Skeletal muscle cell (primary cell): Measurements from ENCODE around the gene CBLB.
"Not testable (repeated sequence)": the region's sequence is repeated elsewhere in the genome, so short reads cannot be mapped to it uniquely, and the experiment has no call there.

Experiments used
- DNase-seq: peaks from one replicate; pipeline ENCODE4 v3.0.0-alpha.2; 2010; ENCODE audit warnings: low read depth
- H3K4me3 ChIP-seq: 2 replicates; pipeline ENCODE4 v1.5.1; 2011; ENCODE audit warnings: low read depth, mild to moderate bottlenecking, control low read depth, low read length, moderate library complexity

Gene CBLB

GRCh38 chr3:105729667-105730066, 139.1 kb downstream of the CBLB start:
- H3K4me3 ChIP-seq, result no peak overlapping the region
- DNase-seq, result no peak

DNA sequence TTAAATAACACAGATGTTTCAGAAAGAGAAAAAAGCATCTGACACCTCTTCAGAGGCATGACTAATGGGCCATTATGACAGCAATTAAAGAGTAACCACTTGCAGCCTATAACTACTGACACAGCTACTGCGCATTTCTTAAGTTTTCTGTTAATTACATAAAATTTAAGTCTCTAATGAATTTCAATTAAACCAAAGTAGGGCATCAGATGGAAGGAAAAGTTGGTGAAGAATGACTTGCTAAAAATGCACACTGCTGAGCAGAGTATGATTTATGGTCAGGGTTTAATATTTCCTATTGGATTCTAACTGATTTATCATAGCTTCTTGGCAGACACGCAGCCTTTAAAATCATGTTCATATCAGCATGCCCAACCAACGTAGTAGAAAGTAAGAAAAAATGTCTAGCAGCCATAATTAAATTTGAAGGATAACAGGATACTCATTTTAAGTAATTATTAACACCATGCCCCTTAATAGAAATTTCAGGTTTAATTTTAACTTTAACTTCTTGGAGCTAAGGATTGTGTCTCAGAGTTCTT, 140.0 kb downstream of the CBLB start:
- DNase-seq, result no peak
- no peak overlapping the region for H3K4me3 ChIP-seq

DNA sequence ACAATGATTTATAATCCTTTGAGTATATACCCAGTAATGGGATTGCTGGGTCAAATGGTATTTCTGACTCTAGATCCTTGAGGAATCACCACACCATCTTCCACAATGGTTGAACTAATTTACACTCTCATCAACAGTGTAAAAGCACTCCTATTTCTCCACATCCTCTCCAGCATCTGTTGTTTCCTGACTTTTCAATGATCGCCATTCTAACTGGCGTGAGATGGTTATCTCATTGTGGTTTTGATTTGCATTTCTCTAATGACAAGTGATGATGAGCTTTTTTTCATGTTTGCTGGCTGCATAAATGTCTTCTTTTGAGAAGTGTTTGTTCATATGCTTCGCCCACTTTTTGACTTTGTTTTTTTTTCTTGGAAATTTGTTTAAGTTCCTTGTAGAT, 141.8 kb downstream of the CBLB start:
- DNase-seq, H3K4me3 ChIP-seq: not testable (repeated sequence)

- DNase-seq, result no peak
- H3K4me3 ChIP-seq, result no peak overlapping the region
Observed at GRCh38 chr3:105722943-105723556, 145.8 kb downstream of the CBLB start.

GRCh38 chr3:105719791-105720190, 149.0 kb downstream of the CBLB start:
- H3K4me3 ChIP-seq, result no peak overlapping the region
- no peak for DNase-seq

GRCh38 chr3:105715372-105715771, 153.4 kb downstream of the CBLB start:
- H3K4me3 ChIP-seq, result no peak overlapping the region
- peak; percentile 32 for DNase-seq

DNA sequence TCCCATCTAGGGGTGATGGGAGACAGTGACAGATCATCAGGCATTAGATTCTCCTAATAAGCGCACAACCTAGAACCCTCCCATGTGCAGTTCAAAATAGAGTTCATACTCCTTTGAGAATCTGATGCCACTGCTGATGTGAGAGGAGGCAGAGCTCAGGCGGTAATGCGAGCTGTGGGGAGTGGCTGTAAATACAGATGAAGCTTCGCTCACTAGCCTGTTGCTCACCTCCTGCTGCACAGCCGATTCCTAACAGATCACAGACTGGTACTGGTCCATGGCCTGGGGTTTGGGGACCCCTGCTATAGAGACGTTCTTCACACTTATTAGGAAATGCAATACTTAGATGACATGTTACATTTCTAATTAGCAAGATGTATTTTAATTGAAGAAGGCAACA, 154.4 kb downstream of the CBLB start:
- H3K4me3 ChIP-seq, result no peak overlapping the region
- DNase-seq, result no peak

DNA sequence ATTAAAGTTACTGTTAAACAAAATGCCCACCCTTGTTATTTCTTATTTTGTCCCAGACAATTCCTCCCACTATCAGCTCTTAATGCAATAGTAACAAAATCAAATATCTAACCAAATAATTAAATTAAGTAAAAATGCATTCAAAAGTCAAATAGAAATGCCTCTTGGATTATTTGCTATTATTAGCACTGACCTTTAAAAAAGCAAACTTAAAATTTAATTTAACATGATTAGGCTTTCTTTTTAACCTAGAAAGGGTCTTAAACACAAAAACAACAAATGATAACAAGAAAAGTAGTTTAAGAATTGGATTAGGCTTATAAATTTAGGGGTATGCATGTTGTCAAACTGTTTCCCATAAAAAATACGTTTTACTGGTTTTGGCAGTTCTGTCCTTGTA, 159.8 kb downstream of the CBLB start:
- no peak for DNase-seq
- H3K4me3 ChIP-seq, result no peak overlapping the region

- no peak overlapping the region for H3K4me3 ChIP-seq
- DNase-seq, result no peak
Observed at GRCh38 chr3:105707009-105707408, 161.8 kb downstream of the CBLB start.

DNA sequence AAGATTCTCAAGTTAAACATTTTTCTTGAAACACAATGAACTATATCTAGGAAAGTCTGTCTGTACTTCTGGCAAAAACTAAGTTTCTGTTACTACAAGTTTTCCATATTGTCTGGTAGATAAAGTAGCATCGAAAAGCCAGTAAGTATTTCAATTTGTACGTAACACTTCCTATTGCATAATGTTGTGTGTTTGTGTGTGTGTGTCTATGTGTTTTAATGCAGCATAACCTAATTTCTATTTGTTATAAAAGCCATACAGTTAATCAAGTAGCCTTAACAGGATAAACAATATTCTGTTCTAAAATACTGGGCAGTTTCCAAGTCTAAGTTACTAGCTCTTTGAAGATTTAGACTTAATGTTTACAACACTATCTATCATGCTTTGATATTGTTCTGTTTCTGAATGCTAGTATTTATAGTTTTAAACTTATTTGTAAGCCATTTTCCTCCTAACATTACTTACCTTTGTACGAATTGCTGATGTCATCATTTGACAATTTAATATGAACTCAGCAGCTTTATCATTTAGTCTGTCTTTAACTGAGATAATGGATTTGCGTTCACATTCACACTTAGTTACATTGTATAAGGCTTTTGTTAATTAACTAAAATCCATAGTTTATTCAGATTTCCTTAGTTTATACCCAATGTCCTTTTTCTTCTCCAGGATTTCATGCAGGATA, 163.9 kb downstream of the CBLB start:
- no peak overlapping the region for H3K4me3 ChIP-seq
- no peak for DNase-seq

GRCh38 chr3:105700575-105700974, 168.2 kb downstream of the CBLB start:
- no peak overlapping the region for H3K4me3 ChIP-seq
- DNase-seq, result no peak

GRCh38 chr3:105691633-105692032, 177.2 kb downstream of the CBLB start:
- DNase-seq, result peak; percentile 57

DNA sequence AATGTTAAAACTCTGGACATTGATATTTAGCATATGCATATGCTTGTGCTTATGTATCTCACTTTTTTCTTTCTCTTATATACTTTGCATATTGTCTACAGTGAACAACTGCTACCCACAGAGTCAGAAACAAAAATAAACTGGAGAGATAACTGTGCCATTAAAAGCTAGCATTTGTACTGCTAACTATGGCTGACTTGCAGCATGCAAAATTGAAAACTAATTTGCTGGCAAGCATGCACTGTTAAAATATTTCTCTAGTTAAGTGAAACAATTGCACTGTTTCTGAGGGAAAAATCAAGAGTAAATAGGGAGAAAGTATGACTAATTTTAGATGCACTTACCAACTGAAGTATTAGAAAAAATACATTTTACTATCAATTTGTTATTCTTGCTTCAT, 177.8 kb downstream of the CBLB start:
- no peak for DNase-seq
- no peak overlapping the region for H3K4me3 ChIP-seq

More at GRCh38 chr3:105691633-105692032, 177.2 kb downstream of the CBLB start:
- no peak overlapping the region for H3K4me3 ChIP-seq

DNA sequence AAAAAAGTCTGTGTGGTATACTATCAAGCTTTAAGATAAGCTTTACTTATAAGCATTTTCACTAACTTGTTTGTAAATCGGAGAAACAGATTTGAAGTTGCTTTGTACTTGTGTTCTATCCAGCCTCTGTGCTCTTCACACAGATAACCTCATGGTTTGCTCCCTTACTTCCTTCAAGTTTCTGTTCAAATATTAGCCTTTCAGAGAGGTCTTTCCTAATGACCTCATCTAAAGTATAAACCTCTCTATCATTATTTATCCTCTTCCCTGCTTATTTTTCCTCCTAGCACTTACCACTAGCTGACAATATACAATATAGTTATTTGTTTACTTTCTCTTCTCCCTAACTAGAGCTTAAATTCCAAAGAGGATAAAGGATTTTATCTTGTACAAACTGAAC, 180.0 kb downstream of the CBLB start:
- no peak for DNase-seq

GRCh38 chr3:105686278-105686897, 182.4 kb downstream of the CBLB start:
- H3K4me3 ChIP-seq, result no peak overlapping the region
- peak; percentile 14 for DNase-seq

More for the DNA sequence above, 180.0 kb downstream of the CBLB start:
- H3K4me3 ChIP-seq, result no peak overlapping the region

DNA sequence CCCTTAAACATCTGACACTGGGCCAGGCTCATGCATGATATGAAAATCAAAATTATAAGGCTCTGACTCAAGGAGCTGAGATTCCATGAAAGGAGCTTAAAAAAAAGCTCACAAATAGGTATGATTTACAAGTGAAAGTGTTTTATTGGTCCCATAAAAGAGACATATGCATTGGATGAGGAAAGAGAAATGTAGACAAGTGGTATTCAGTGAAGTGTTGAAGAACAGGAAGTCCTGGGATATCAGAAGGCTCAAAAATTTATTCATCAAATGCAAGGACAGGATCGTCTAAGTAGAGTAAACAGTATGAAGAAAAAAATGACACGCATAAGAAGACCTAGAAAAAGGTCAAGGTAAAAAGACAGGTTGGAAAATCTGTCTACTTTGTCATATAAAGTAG, 188.9 kb downstream of the CBLB start:
- DNase-seq, result no peak
- H3K4me3 ChIP-seq, result no peak overlapping the region

- H3K4me3 ChIP-seq, result no peak overlapping the region
Observed at GRCh38 chr3:105678017-105678416, 190.8 kb downstream of the CBLB start.

GRCh38 chr3:105676621-105677300, 192.1 kb downstream of the CBLB start:
- no peak for DNase-seq
- no peak overlapping the region for H3K4me3 ChIP-seq

More at GRCh38 chr3:105678017-105678416, 190.8 kb downstream of the CBLB start:
- DNase-seq, result no peak

DNA sequence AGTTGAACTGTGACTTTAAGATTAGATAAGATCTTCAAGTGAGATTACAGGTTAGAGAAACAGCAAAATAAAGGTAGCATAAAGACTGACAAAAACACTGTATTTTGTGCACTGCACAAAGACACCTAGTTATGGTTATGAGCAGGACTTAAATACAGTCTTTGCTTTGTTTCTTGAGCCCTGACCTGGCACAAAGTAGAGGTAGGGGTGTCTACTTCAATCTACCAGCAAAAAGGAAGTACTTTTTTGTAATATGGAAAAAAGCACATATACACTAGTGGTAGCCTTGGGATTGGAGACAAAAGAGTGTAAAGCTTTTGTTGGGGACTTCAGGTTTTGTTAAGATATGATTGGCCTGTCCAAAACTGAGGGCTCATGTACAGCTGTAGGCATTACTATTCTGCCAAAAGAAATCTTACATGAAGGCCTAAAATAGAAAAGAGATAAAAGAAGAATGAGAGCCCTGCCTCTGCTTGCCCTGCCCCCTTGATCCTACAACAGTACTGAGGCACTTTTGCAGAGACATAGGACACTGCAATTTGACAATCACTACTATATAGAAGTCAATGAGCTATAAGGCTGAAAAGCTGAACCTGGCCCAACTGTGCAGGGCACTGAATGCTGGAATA, 194.3 kb downstream of the CBLB start:
- no peak overlapping the region for H3K4me3 ChIP-seq
- no peak for DNase-seq

DNA sequence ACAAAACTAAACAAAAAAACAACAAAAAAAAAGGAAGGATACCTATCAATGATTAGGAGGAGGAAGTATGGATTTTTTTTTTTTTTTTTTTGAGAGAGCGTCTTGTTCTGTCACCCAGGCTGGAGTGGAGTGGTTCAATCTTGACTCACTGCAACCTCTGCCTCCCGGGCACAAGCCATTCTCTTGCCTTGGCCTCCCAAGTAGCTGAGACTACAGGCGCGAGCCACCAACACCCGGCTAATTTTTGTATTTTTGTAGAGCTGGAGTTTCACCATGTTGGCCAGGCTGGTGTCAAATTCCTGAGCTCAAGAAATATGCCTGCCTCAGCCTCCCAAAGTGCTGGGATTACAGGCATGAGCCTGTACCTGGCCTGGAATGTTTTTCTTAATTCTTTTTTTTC, 195.8 kb downstream of the CBLB start:
- no peak for DNase-seq
- H3K4me3 ChIP-seq, result no peak overlapping the region
